Mononuclear cell (primary cell): ENCODE results near the gene WT1. TPM values are rescaled to one million over a fixed set of nuclear protein-coding genes. Genes with fewer than 3 reads are reported as not detected.

ENCODE experiments used
- H3K27me3 ChIP-seq: 2 replicates; pipeline ENCODE4 v1.6.0; 2011; ENCODE audit warnings: low read length, control low read depth; ENCODE audit not compliant: insufficient read depth
- H3K4me1 ChIP-seq: 2 replicates; pipeline ENCODE4 v1.5.1; 2011; ENCODE audit warnings: mild to moderate bottlenecking, low read length, control low read depth; ENCODE audit not compliant: insufficient read depth
- H3K4me3 ChIP-seq: 2 replicates; pipeline ENCODE4 v1.5.1; 2011; ENCODE audit warnings: mild to moderate bottlenecking, low read length, moderate library complexity
- H3K9me3 ChIP-seq: 2 replicates; pipeline ENCODE4 v1.5.1; 2011; ENCODE audit warnings: low read depth, mild to moderate bottlenecking, control low read depth, low read length
- total RNA-seq: library from RNA; depleted of rRNA; stranded (reverse); fragments of >200 nt; gene quantifications from one replicate; pipeline ENCODE4 v1.2.3, GENCODE V29; 2012

Gene WT1
- total RNA-seq, 1 donor: not detected

GRCh38 chr11:32353884-32354283 lies 81.5 kb downstream of the WT1 start:
- Histone ChIP-seq H3K9me3 (no peaks in the 10 kb centered on the region), H3K4me1 (no peaks in the 10 kb centered on the region), H3K27me3 (no peaks in the 10 kb centered on the region), H3K4me3 (no peak overlapping the region)

- Histone ChIP-seq H3K9me3 (no peaks in the 10 kb centered on the region), H3K4me1 (no peaks in the 10 kb centered on the region), H3K4me3 (no peak overlapping the region), H3K27me3 (no peaks in the 10 kb centered on the region)
Measured at GRCh38 chr11:32348502-32348901, 86.8 kb downstream of the WT1 start.

GRCh38 chr11:32344946-32345345 lies 90.4 kb downstream of the WT1 start:
- H3K4me3 ChIP-seq: no peak overlapping the region
- H3K4me1 ChIP-seq: no peaks in the 10 kb centered on the region
- no peaks in the 10 kb centered on the region for H3K27me3 ChIP-seq
- H3K9me3 ChIP-seq: no peaks in the 10 kb centered on the region

DNA sequence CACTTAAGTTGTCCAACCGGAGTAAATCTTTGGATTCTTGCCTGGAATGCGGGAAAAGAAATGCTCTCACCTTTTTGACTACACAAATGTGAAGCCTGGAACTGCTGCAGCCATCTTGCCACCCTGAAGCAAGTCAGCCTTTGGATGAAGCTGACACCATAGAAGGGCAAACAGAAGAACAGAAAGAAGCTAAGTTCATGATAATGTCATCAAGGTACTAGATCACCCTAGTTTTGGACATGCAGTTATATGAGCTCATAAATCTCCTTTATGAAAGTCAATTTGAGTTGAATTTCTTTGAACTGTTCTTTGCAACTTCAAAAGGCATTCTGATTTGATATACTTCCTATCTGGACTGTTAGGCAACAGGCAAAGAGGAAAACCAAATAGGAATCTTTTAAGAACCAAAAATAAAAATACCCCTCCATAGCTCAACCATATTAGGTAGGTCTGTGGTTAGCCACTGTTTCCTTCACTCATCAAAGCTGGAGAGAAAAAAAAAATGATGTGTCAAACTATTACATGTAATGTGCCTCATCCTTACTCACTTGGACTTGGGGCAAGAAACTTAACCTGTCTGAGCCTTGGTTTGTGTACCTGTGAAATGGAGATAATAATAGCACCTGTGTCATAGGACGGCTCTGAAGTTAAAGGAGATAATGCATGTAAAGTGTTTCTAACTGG lies 91.9 kb downstream of the WT1 start:
- no peaks in the 10 kb centered on the region for H3K9me3 ChIP-seq
- no peaks in the 10 kb centered on the region for H3K4me1 ChIP-seq
- H3K27me3 ChIP-seq: no peaks in the 10 kb centered on the region
- no peak overlapping the region for H3K4me3 ChIP-seq

DNA sequence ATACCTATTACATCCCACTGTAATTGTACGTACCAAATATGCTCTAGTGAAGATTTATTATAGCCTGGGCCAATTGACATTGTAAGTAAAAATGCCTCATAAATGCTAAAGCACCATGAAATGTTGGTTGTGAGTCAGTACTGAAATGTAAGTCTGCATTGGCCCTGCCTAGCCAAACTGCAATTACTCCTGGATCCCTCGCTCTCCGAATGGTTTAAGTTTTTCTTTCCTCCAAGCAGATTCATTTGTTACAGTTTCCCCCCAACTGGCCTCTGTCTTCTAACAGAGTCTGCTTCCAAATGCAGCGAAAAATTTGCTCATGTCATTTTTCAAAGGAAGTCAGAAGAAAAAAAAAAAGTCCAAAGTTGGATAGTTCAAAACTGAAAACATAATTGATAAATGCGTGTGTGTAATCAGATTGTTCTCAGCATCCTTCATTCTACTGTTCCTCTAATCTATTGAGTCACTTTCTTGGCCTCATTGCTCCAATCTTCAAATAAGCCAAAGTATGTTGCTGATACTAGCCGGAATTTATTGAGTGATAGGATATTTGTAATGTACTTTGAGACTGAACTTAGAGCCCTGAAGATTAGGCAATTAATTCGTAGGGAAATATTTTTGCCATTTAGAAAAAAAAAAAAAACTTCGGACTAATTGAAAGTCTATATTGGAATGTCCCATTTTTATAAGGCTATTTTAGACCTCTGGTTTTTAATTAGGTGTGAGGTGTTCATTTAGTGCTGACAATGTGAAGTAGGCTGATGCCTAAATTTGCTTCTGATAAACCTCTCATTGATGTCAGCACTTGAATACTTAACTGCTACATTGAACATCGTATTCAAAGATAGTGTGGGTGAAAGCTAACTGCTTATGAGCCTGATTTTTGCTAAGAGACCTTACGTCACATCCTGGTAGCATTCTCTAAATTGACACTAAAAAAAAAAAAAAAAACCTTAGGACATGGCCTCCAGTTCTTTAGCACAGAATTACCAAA lies 93.4 kb downstream of the WT1 start:
- H3K9me3 ChIP-seq: no peaks in the 10 kb centered on the region
- H3K4me3 ChIP-seq: no peak overlapping the region
- H3K4me1 ChIP-seq: no peaks in the 10 kb centered on the region
- H3K27me3 ChIP-seq: no peaks in the 10 kb centered on the region

DNA sequence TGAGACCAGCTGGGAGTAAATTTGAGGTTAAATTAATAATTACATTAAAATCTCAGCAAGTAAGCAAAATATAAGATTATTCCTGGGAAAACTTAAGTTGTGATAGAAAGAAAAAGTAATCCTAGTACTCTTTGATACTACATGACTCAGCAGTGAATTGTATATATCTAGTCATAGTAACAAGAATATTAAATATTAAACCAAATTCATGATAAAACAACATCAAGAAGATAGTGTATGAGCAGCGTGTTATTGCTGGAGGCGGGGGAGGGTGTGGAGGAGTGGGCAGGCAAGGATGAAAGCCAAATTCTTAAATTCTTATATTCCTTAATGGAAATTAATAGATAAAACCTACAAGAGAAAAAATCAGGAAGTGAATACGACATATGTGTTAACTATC lies 95.2 kb downstream of the WT1 start:
- Histone ChIP-seq H3K27me3 (peaks cover 4% of the 10 kb centered on the region), H3K4me3 (no peak overlapping the region), H3K4me1 (no peaks in the 10 kb centered on the region), H3K9me3 (no peaks in the 10 kb centered on the region)

Other genes with a start within 250 kb of the WT1 start
- gene EIF3M, start 148.3 kb upstream of the WT1 start, total RNA-seq: 466 TPM